B cell (primary cell): ENCODE results near the gene TMEM52B. TPM values are rescaled to one million over a fixed set of nuclear protein-coding genes. Genes with fewer than 3 reads are reported as not detected.
"Not testable (repeated sequence)": the region's sequence is repeated elsewhere in the genome, so short reads cannot be mapped to it uniquely, and the experiment has no call there.

Source experiments
- ATAC-seq: fragments of 200-7000 bp; cut with Tn5 transposase; one replicate; pipeline ENCODE4 v1.10.0; 2021; ENCODE audit warnings: low read depth, mild to moderate bottlenecking, moderate number of reproducible peaks, moderate library complexity
- CTCF ChIA-PET: fragments of 350-600 bp; sonication (Branson Sonifier 250); formaldehyde crosslinking; loops from one replicate; lab custom pipeline; 2021; ENCODE audit warnings: antibody characterized with exemption, inconsistent platforms; lab: Charles Lee
- POLR2A ChIA-PET: fragments of 350-600 bp; sonication (Branson Sonifier 250); formaldehyde crosslinking; loops from one replicate; lab custom pipeline; 2021; ENCODE audit warnings: antibody characterized with exemption; lab: Charles Lee
- DNase-seq: peaks from one replicate; pipeline ENCODE4 v3.0.0; 2013
- H2AFZ ChIP-seq: 2 replicates; pipeline ENCODE4 v1.6.1; 2012; ENCODE audit warnings: mild to moderate bottlenecking, low read depth, low read length; ENCODE audit not compliant: insufficient read depth, poor library complexity, severe bottlenecking
- H3K27ac ChIP-seq, 2 donors: 1 replicate in 1 of 2; 2 replicates in 1 of 2; pipeline ENCODE4 v1.5.1; 2012 to 2013; ENCODE audit warnings: low read length in 2 of 2, mild to moderate bottlenecking in 2 of 2, moderate library complexity in 1 of 2
- H3K27me3 ChIP-seq, 4 experiments: fragments of 200-600 bp in 1 of 4; sonication (generic) in 1 of 4; replicated peaks in 1 of 4; 1 replicate in 2 of 4; 2 replicates in 2 of 4; pipeline versions ENCODE4 v1.6.1 to v1.7.0; 2013 to 2016; ENCODE audit warnings: low read length in 3 of 4, mild to moderate bottlenecking in 2 of 4, mixed read lengths in 1 of 4, moderate library complexity in 1 of 4; ENCODE audit not compliant: insufficient read depth in 4 of 4, control insufficient read depth in 3 of 4; ENCODE audit errors: control extremely low read depth in 1 of 4
- H3K36me3 ChIP-seq, 2 experiments: replicated peaks in 1 of 2; 1 replicate in 1 of 2; 2 replicates in 1 of 2; pipeline versions ENCODE4 v1.6.1 to v1.7.1; 2013; ENCODE audit warnings: low read length in 1 of 2; ENCODE audit not compliant: insufficient read depth in 2 of 2, control insufficient read depth in 1 of 2; ENCODE audit errors: control extremely low read depth in 1 of 2, extremely low read depth in 1 of 2
- H3K4me1 ChIP-seq, 2 donors: fragments of 200-600 bp in 1 of 2; sonication (generic) in 1 of 2; 1 replicate in 1 of 2; 2 replicates in 1 of 2; pipeline versions ENCODE4 v1.5.1 to v1.6.1; 2013 to 2017; ENCODE audit warnings: low read length in 2 of 2; ENCODE audit not compliant: control insufficient read depth in 2 of 2, insufficient read depth in 2 of 2
- H3K4me2 ChIP-seq: replicated peaks from 2 replicates; pipeline ENCODE3; 2012; ENCODE audit warnings: mild to moderate bottlenecking, low read depth, low read length; ENCODE audit not compliant: poor library complexity, severe bottlenecking
- H3K4me3 ChIP-seq, 5 experiments: fragments of 200-600 bp in 1 of 5; sonication (generic) in 1 of 5; 1 replicate in 3 of 5; 2 replicates in 2 of 5; pipeline versions ENCODE4 v1.5.1 to v1.7.0; 2011 to 2016; ENCODE audit warnings: low read length in 4 of 5, mild to moderate bottlenecking in 4 of 5, low read depth in 2 of 5, control low read depth in 1 of 5, moderate library complexity in 1 of 5; ENCODE audit not compliant: insufficient read depth in 1 of 5; ENCODE audit errors: control extremely low read depth in 1 of 5, extremely low read depth in 1 of 5
- H3K79me2 ChIP-seq: fragments of 200-600 bp; sonication (generic); one replicate; pipeline ENCODE4 v1.6.0; 2016; ENCODE audit warnings: low read length; ENCODE audit not compliant: control insufficient read depth, insufficient read depth
- H3K9ac ChIP-seq: fragments of 200-600 bp; sonication (generic); 2 replicates; pipeline ENCODE4 v1.6.1; 2017; ENCODE audit warnings: mild to moderate bottlenecking, low read length, moderate library complexity
- H3K9me3 ChIP-seq, 3 donors: one replicate each; pipeline versions ENCODE4 v1.6.1 to v1.7.1; 2013; ENCODE audit warnings: low read length in 2 of 3; ENCODE audit not compliant: control insufficient read depth in 2 of 3, insufficient read depth in 1 of 3; ENCODE audit errors: control extremely low read depth in 1 of 3
- H4K20me1 ChIP-seq: 2 replicates; pipeline ENCODE4 v1.6.0; 2012; ENCODE audit warnings: mild to moderate bottlenecking, low read length; ENCODE audit not compliant: insufficient read depth, control insufficient read depth, poor library complexity, severe bottlenecking
- H3K27ac Mint-ChIP-seq: one replicate; pipeline ENCODE4 v1.8.0; 2021; ENCODE audit warnings: mixed read lengths
- H3K27me3 Mint-ChIP-seq: one replicate; pipeline ENCODE4 v1.8.0; 2021; ENCODE audit warnings: mixed read lengths
- H3K4me1 Mint-ChIP-seq: one replicate; pipeline ENCODE4 v1.8.0; 2021; ENCODE audit warnings: mixed read lengths
- H3K4me3 Mint-ChIP-seq: one replicate; pipeline ENCODE4 v1.8.0; 2021; ENCODE audit warnings: mixed read lengths
- H3K9me3 Mint-ChIP-seq: one replicate; pipeline ENCODE4 v1.8.0; 2022; ENCODE audit warnings: mixed read lengths; ENCODE audit not compliant: insufficient read depth
- CTCF ChIP-seq: fragments of 200-600 bp; IDR thresholded peaks from one replicate; pipeline ENCODE4 v1.8.0; 2022; ENCODE audit warnings: antibody characterized with exemption, mild to moderate bottlenecking
- EZH2 ChIP-seq: IDR thresholded peaks from 2 replicates; pipeline ENCODE4 v1.6.1; 2012; ENCODE audit warnings: borderline replicate concordance, low read depth, mild to moderate bottlenecking, moderate library complexity, low read length; ENCODE audit not compliant: insufficient read depth, poor library complexity, severe bottlenecking
- WGBS: methylation state at CpG from one replicate; pipeline ENCODE4 v1.1.5; 2013; ENCODE audit warnings: missing lambda C conversion rate; ENCODE audit not compliant: insufficient coverage; 5-methylcytosine and 5-hydroxymethylcytosine counted together
- intact Hi-C: fragments of 100-400 bp; cut with micrococcal nuclease; formaldehyde crosslinking; loops from one replicate; pipeline ENCODE4 v1.10.0; 2022
- polyA plus RNA-seq: library from polyadenylated mRNA; depleted of rRNA; stranded (reverse); fragments of >200 nt; gene quantifications from 2 replicates; pipeline ENCODE4 v1.2.3, GENCODE V29; 2012
- total RNA-seq, 2 donors: library from RNA; stranded (reverse); fragments of 120-200 nt in 1 of 2; gene quantifications; 1 replicate in 1 of 2; 2 replicates in 1 of 2; pipeline versions ENCODE4 v1.2.3 to v1.2.4, GENCODE V29; 2013 to 2022

Gene TMEM52B
- total and polyA plus RNA-seq, 2 donors (not counting 1 experiment from before 2014, with no cell fraction given) = 0.03 TPM; not detected in 1

- Mint-ChIP-seq H3K27ac (no peak overlapping the region), H3K4me1 (peaks cover 17% of the 10 kb centered on the region), H3K27me3 (peaks cover 56% of the 10 kb centered on the region), H3K9me3 (no peaks in the 10 kb centered on the region), H3K4me3 (peak overlapping the region; percentile 3)
- CTCF ChIA-PET = interaction anchor here (0.5 to 1.5 kb wide), 5 partner anchors 9 to 574 kb away, joined by 3 to 8 read pairs (median 3); no protein-coding TSS in a partner anchor
- DNase-seq = peak; percentile 57
- H2AFZ ChIP-seq = no peak overlapping the region
- POLR2A ChIA-PET = interaction anchor here (1.1 kb wide), 1 partner anchor 18 kb away, joined by 3 read pairs; no protein-coding TSS in a partner anchor
- H3K9ac ChIP-seq = no peak overlapping the region
- H3K4me2 ChIP-seq = peak overlapping the region; percentile 59
- H3K4me1 ChIP-seq = peaks cover 14 to 17% of the 10 kb centered on the region in 2 donors
- no peaks in the 10 kb centered on the region for H3K79me2 ChIP-seq
- ATAC-seq = peak; percentile 91
- peaks cover 0 to 4% (median 1%) of the 10 kb centered on the region in 3 donors for H3K9me3 ChIP-seq
- 5% methylated on average over 7 of the region's 10 CpGs for WGBS
- peaks cover 0 to 39% (median 30%) of the 10 kb centered on the region in 4 experiments for H3K27me3 ChIP-seq
- intact Hi-C loops = loop anchor here (10.0 kb wide), 1 partner anchor 161 kb away; the partner anchor contains the start of gene CLEC9A
- peak overlapping the region in 1 of 5 experiments; percentile 20 for H3K4me3 ChIP-seq
- H3K36me3 ChIP-seq = no peaks in the 10 kb centered on the region
- H3K27ac ChIP-seq = no peak overlapping the region
- no peak for TF ChIP-seq CTCF
- TF ChIP-seq EZH2 = no peak
- no peaks in the 10 kb centered on the region for H4K20me1 ChIP-seq
Measured at GRCh38 chr12:10196210-10196609, 17.4 kb downstream of the TMEM52B start.

- H3K27me3 ChIP-seq = peaks cover 0 to 33% (median 21%) of the 10 kb centered on the region in 4 experiments
- H3K36me3 ChIP-seq = no peaks in the 10 kb centered on the region
- no peak overlapping the region for H3K27ac Mint-ChIP-seq
- CTCF ChIA-PET = no interaction called here
- H3K4me3 ChIP-seq = no peak overlapping the region
- H3K4me1 ChIP-seq = peaks cover 14 to 17% of the 10 kb centered on the region in 2 donors
- POLR2A ChIA-PET = no interaction called here
- TF ChIP-seq CTCF = no peak
- no peak for TF ChIP-seq EZH2
- H4K20me1 ChIP-seq = no peaks in the 10 kb centered on the region
- WGBS = no CpG with 5 or more reads among the region's 5 CpGs
- no peaks in the 10 kb centered on the region for H3K9me3 Mint-ChIP-seq
- peaks cover 53% of the 10 kb centered on the region for H3K27me3 Mint-ChIP-seq
- H3K79me2 ChIP-seq = no peaks in the 10 kb centered on the region
- ATAC-seq (no peak), DNase-seq (no peak)
- no peak overlapping the region for H3K4me3 Mint-ChIP-seq
- peaks cover 17% of the 10 kb centered on the region for H3K4me1 Mint-ChIP-seq
- H3K27ac ChIP-seq = no peak overlapping the region
- H2AFZ ChIP-seq = no peak overlapping the region
- intact Hi-C loops = loop anchor here (10.0 kb wide), 1 partner anchor 163 kb away; the partner anchor contains the start of gene CLEC9A
- peaks cover 0 to 4% (median 0%) of the 10 kb centered on the region in 3 donors for H3K9me3 ChIP-seq
- H3K4me2 ChIP-seq = no peak overlapping the region
- H3K9ac ChIP-seq = no peak overlapping the region
Measured at GRCh38 chr12:10197879-10198278, 19.0 kb downstream of the TMEM52B start.

- H4K20me1 ChIP-seq, H3K4me3 ChIP-seq, DNase-seq, H3K27me3 ChIP-seq, H3K27ac Mint-ChIP-seq, H3K79me2 ChIP-seq, H3K4me3 Mint-ChIP-seq, H3K4me2 ChIP-seq, H3K9ac ChIP-seq, H2AFZ ChIP-seq, H3K4me1 Mint-ChIP-seq, POLR2A ChIA-PET, H3K9me3 Mint-ChIP-seq, H3K36me3 ChIP-seq, H3K27ac ChIP-seq, H3K4me1 ChIP-seq, ATAC-seq, intact Hi-C loops, H3K9me3 ChIP-seq, CTCF ChIA-PET: not testable (repeated sequence)
- WGBS = no CpG with 5 or more reads among the region's 2 CpGs
- peaks cover 30% of the 10 kb centered on the region for H3K27me3 Mint-ChIP-seq
Measured at GRCh38 chr12:10204495-10204894, 25.7 kb downstream of the TMEM52B start.
